Pancreas (tissue), 10 donors: ENCODE measurements around the gene RNF145. TPM values are rescaled to one million over a fixed set of nuclear protein-coding genes. Genes with fewer than 3 reads are reported as not detected.

ENCODE experiments used
- ATAC-seq, 4 donors: fragments of 200-7000 bp; cut with Tn5 transposase; one replicate each; pipeline versions ENCODE4 v1.8.0 to v1.9.1; 2020; ENCODE audit warnings: mild to moderate bottlenecking in 4 of 4, moderate library complexity in 4 of 4
- DNase-seq, 6 donors: peaks; one replicate each; pipeline ENCODE4 v3.0.0-alpha.2; 2020
- FAIRE-seq: peaks from 2 replicates; lab custom pipeline; 2012; peaks lifted over from hg19 to GRCh38; lab: Jason Lieb, UNC
- H3K27ac ChIP-seq, 4 donors: fragments of 200-600 bp; sonication (generic); 1 replicate in 3 of 4; 2 replicates in 1 of 4; pipeline versions ENCODE4 v1.5.0 to v1.8.0; 2020
- H3K27me3 ChIP-seq, 4 donors: fragments of 200-600 bp; one replicate each; pipeline ENCODE4 v1.8.0; 2021
- H3K36me3 ChIP-seq, 3 donors: fragments of 200-600 bp; sonication (generic) in 1 of 3; one replicate each; pipeline versions ENCODE4 v1.5.0 to v1.8.0; 2020 to 2021
- H3K4me1 ChIP-seq, 3 donors: fragments of 200-600 bp; one replicate each; pipeline ENCODE4 v1.8.0; 2021
- H3K4me3 ChIP-seq, 4 donors: fragments of 200-600 bp; sonication (generic) in 2 of 4; one replicate each; pipeline versions ENCODE4 v1.5.0 to v1.8.0; 2020 to 2021
- H3K9me3 ChIP-seq, 4 donors: fragments of 200-600 bp; one replicate each; pipeline ENCODE4 v1.8.0; 2021
- CTCF ChIP-seq, 4 donors: fragments of 200-600 bp; sonication (generic) in 3 of 4; IDR thresholded peaks; one replicate each; pipeline versions ENCODE4 v1.5.0 to v1.8.0; 2021; ENCODE audit warnings: antibody characterized with exemption in 4 of 4
- WGBS, 2 donors: extraction: QIAGEN DNeasy Blood & Tissue Kit; methylation state at CpG; one replicate each; pipeline ENCODE4 v1.1.7; 2013; 5-methylcytosine and 5-hydroxymethylcytosine counted together
- intact Hi-C, 3 donors: fragments of 100-400 bp; cut with DNase I; formaldehyde crosslinking; loops; one replicate each; pipeline versions ENCODE4 v1.11.1 to v1.14.2; 2022
- polyA plus RNA-seq, 2 donors: library from polyadenylated mRNA; stranded (reverse); fragments of 200-250 nt; gene quantifications; one replicate each; pipeline ENCODE4 v1.2.3, GENCODE V29; 2013
- total RNA-seq, 6 donors: library from RNA; stranded (reverse); fragmentation: NEBNext Ultra II Directional in 4 of 6; extraction: Animal tissue kit (Norgen Biotek cat#: 25700) in 4 of 6; gene quantifications; one replicate each; pipeline versions ENCODE4 v1.2.1 to v1.2.4, GENCODE V29; 2021 to 2023
- donor health status: healthy with polysubstance abuse.
- donor health status: DM: no; HTN: no; CAD: no; lungs with moderate emphysema.
- donor health status: DM: no; HTN: no; CAD: no.
- donor health status: control.
- donor health status: control.
- donor health status: Bipolar disorder and iron deficiency.
- donor health status: DM: yes; HTN: yes; CAD: no.
- donor health status: DM: no; HTN: no; CAD: no.
- donor health status: DM: no; HTN: no; CAD: no.
- donor health status: DM: yes; HTN: yes; CAD: no.

RNF145 gene
- total and polyA plus RNA-seq, 8 donors: 6.9 to 33.6 (median 14.5) TPM

GRCh38 chr5:159207222-159207685 is 2.1 kb downstream of the RNF145 start:
- Histone ChIP-seq H3K36me3 (no peaks in the 10 kb centered on the region), H3K27me3 (no peaks in the 10 kb centered on the region), H3K4me1 (peaks cover 5 to 36% (median 17%) of the 10 kb centered on the region in 3 donors), H3K9me3 (no peaks in the 10 kb centered on the region), H3K4me3 (peak overlapping the region in 2 of 4 donors; percentile 87 to 90), H3K27ac (peak overlapping the region; percentile 61 to 90 (median 82))
- intact Hi-C loops: no loop called here
- no peak for TF ChIP-seq CTCF (IDR thresholded peaks at IDR 0.05)
- DNase-seq: no peak
- 38 to 40% methylated on average over 5 of the region's 5 CpGs for WGBS, 2 donors
- ATAC-seq: no peak
- no peak for FAIRE-seq

GRCh38 chr5:159206818-159207217 is 2.5 kb downstream of the RNF145 start:
- Histone ChIP-seq H3K4me1 (peaks cover 5 to 34% (median 17%) of the 10 kb centered on the region in 3 donors), H3K27ac (peak overlapping the region in 3 of 4 donors; percentile 75 to 90 (median 89)), H3K36me3 (no peaks in the 10 kb centered on the region), H3K9me3 (no peaks in the 10 kb centered on the region), H3K27me3 (no peaks in the 10 kb centered on the region), H3K4me3 (peak overlapping the region in 1 of 4 donors; percentile 87)
- 63 to 65% methylated on average over 2 of the region's 2 CpGs for WGBS, 2 donors
- FAIRE-seq (no peak), ATAC-seq (no peak), DNase-seq (no peak)
- intact Hi-C loops: no loop called here
- no peak for TF ChIP-seq CTCF (IDR thresholded peaks at IDR 0.05)

- ATAC-seq: no peak
- H3K27ac ChIP-seq: peak overlapping the region in 2 of 4 donors; percentile 89 to 90
Observed at GRCh38 chr5:159206368-159206767, 3.0 kb downstream of the RNF145 start.

GRCh38 chr5:159203351-159203750 is 6.0 kb downstream of the RNF145 start:
- 70 to 76% methylated on average over 2 of the region's 2 CpGs for WGBS, 2 donors
- Histone ChIP-seq H3K36me3 (no peaks in the 10 kb centered on the region), H3K27ac (no peak overlapping the region), H3K4me3 (no peak overlapping the region), H3K27me3 (no peaks in the 10 kb centered on the region), H3K4me1 (peaks cover 2 to 21% (median 17%) of the 10 kb centered on the region in 3 donors), H3K9me3 (no peaks in the 10 kb centered on the region)
- TF ChIP-seq CTCF (IDR thresholded peaks at IDR 0.05): no peak
- no peak for ATAC-seq
- no peak for DNase-seq
- intact Hi-C loops: no loop called here
- no peak for FAIRE-seq

More at GRCh38 chr5:159206368-159206767, 3.0 kb downstream of the RNF145 start:
- Histone ChIP-seq H3K27me3 (no peaks in the 10 kb centered on the region), H3K4me3 (peak overlapping the region in 1 of 4 donors; percentile 87), H3K4me1 (peaks cover 5 to 30% (median 17%) of the 10 kb centered on the region in 3 donors), H3K36me3 (no peaks in the 10 kb centered on the region), H3K9me3 (no peaks in the 10 kb centered on the region)
- intact Hi-C loops: no loop called here
- DNase-seq (no peak), FAIRE-seq (no peak)
- WGBS, 2 donors: 51 to 62% methylated on average over 2 of the region's 2 CpGs
- no peak for TF ChIP-seq CTCF (IDR thresholded peaks at IDR 0.05)

- Histone ChIP-seq H3K36me3 (no peaks in the 10 kb centered on the region), H3K4me3 (no peak overlapping the region), H3K27me3 (no peaks in the 10 kb centered on the region), H3K4me1 (peaks cover 2 to 19% (median 15%) of the 10 kb centered on the region in 3 donors), H3K9me3 (no peaks in the 10 kb centered on the region), H3K27ac (no peak overlapping the region)
- DNase-seq: no peak
- intact Hi-C loops: no loop called here
- no peak for FAIRE-seq
- 74 to 83% methylated on average over 4 of the region's 4 CpGs for WGBS, 2 donors
- no peak for TF ChIP-seq CTCF (IDR thresholded peaks at IDR 0.05)
- no peak for ATAC-seq
Observed at GRCh38 chr5:159202151-159202550, 7.2 kb downstream of the RNF145 start.
